Subcutaneous abdominal adipose tissue (tissue), 5 donors: Measurements from ENCODE around the gene HEATR9.

Source experiments
- H3K27ac ChIP-seq: one replicate; pipeline ENCODE4 v1.7.0; 2013; ENCODE audit warnings: low read depth, mild to moderate bottlenecking, inconsistent platforms, low read length, moderate library complexity
- H3K27me3 ChIP-seq, 5 donors: one replicate each; pipeline ENCODE4 v1.7.0; 2013; ENCODE audit warnings: low read length in 5 of 5, inconsistent platforms in 1 of 5; ENCODE audit not compliant: control insufficient read depth in 5 of 5, insufficient read depth in 4 of 5
- H3K36me3 ChIP-seq, 5 donors: one replicate each; pipeline ENCODE4 v1.7.0; 2013; ENCODE audit warnings: low read length in 5 of 5; ENCODE audit not compliant: control insufficient read depth in 5 of 5, insufficient read depth in 5 of 5
- H3K4me1 ChIP-seq, 5 donors: one replicate each; pipeline ENCODE4 v1.7.0; 2013; ENCODE audit warnings: low read length in 5 of 5, mild to moderate bottlenecking in 3 of 5, moderate library complexity in 1 of 5; ENCODE audit not compliant: control insufficient read depth in 5 of 5, insufficient read depth in 5 of 5
- H3K4me3 ChIP-seq, 5 donors: one replicate each; pipeline ENCODE4 v1.7.0; 2013; ENCODE audit warnings: low read length in 5 of 5, low read depth in 1 of 5
- H3K9ac ChIP-seq, 5 donors: one replicate each; pipeline ENCODE4 v1.7.0; 2013; ENCODE audit warnings: low read length in 5 of 5, mild to moderate bottlenecking in 4 of 5, moderate library complexity in 3 of 5
- H3K9me3 ChIP-seq, 5 donors: one replicate each; pipeline ENCODE4 v1.7.0; 2013; ENCODE audit warnings: low read length in 5 of 5; ENCODE audit not compliant: control insufficient read depth in 5 of 5
- donor health status: healthy.
- donor health status: healthy.
- donor health status: healthy.
- donor health status: healthy.
- donor health status: healthy.

Gene HEATR9

GRCh38 chr17:35895636-35896587, 27.2 kb upstream of the HEATR9 start:
- Histone ChIP-seq H3K36me3 (no peaks in the 10 kb centered on the region), H3K27ac (no peak overlapping the region), H3K9ac (no peak overlapping the region), H3K4me3 (no peak overlapping the region), H3K27me3 (peaks cover 0 to 9% (median 5%) of the 10 kb centered on the region in 5 donors), H3K9me3 (no peaks in the 10 kb centered on the region), H3K4me1 (peaks cover 0 to 12% (median 8%) of the 10 kb centered on the region in 5 donors)

- H3K36me3 ChIP-seq, result no peaks in the 10 kb centered on the region
- no peak overlapping the region for H3K27ac ChIP-seq
- peaks cover 0 to 4% (median 0%) of the 10 kb centered on the region in 5 donors for H3K27me3 ChIP-seq
- H3K4me1 ChIP-seq, result peaks cover 0 to 19% (median 8%) of the 10 kb centered on the region in 5 donors
- H3K9ac ChIP-seq, result no peak overlapping the region
- no peaks in the 10 kb centered on the region for H3K9me3 ChIP-seq
- no peak overlapping the region for H3K4me3 ChIP-seq
Measured at GRCh38 chr17:35894206-35894605, 25.5 kb upstream of the HEATR9 start.

- no peak overlapping the region for H3K9ac ChIP-seq
- no peak overlapping the region for H3K27ac ChIP-seq
- peaks cover 0 to 19% (median 8%) of the 10 kb centered on the region in 5 donors for H3K4me1 ChIP-seq
- no peaks in the 10 kb centered on the region for H3K36me3 ChIP-seq
- H3K4me3 ChIP-seq, result no peak overlapping the region
- H3K9me3 ChIP-seq, result no peaks in the 10 kb centered on the region
- peaks cover 0 to 4% (median 0%) of the 10 kb centered on the region in 5 donors for H3K27me3 ChIP-seq
Measured at GRCh38 chr17:35893751-35894150, 25.1 kb upstream of the HEATR9 start.

- no peak overlapping the region for H3K9ac ChIP-seq
- H3K4me3 ChIP-seq, result no peak overlapping the region
- H3K9me3 ChIP-seq, result no peaks in the 10 kb centered on the region
- H3K27me3 ChIP-seq, result peaks cover 0 to 4% (median 0%) of the 10 kb centered on the region in 5 donors
- H3K27ac ChIP-seq, result no peak overlapping the region
- peaks cover 0 to 19% (median 8%) of the 10 kb centered on the region in 5 donors for H3K4me1 ChIP-seq
- H3K36me3 ChIP-seq, result no peaks in the 10 kb centered on the region
Measured at GRCh38 chr17:35892091-35893035, 23.7 kb upstream of the HEATR9 start.

GRCh38 chr17:35891269-35891668, 22.6 kb upstream of the HEATR9 start:
- Histone ChIP-seq H3K4me3 (no peak overlapping the region), H3K4me1 (peaks cover 0 to 19% (median 8%) of the 10 kb centered on the region in 5 donors), H3K9me3 (no peaks in the 10 kb centered on the region), H3K27ac (no peak overlapping the region), H3K27me3 (peaks cover 0 to 3% (median 0%) of the 10 kb centered on the region in 5 donors), H3K36me3 (no peaks in the 10 kb centered on the region), H3K9ac (no peak overlapping the region)

- Histone ChIP-seq H3K27ac (no peak overlapping the region), H3K4me3 (no peak overlapping the region), H3K9ac (no peak overlapping the region), H3K9me3 (no peaks in the 10 kb centered on the region), H3K36me3 (no peaks in the 10 kb centered on the region), H3K4me1 (peaks cover 0 to 19% (median 8%) of the 10 kb centered on the region in 5 donors), H3K27me3 (no peaks in the 10 kb centered on the region)
Measured at GRCh38 chr17:35890774-35891155, 22.1 kb upstream of the HEATR9 start.

- Histone ChIP-seq H3K36me3 (no peaks in the 10 kb centered on the region), H3K4me1 (peaks cover 0 to 19% (median 8%) of the 10 kb centered on the region in 5 donors), H3K9ac (no peak overlapping the region), H3K9me3 (no peaks in the 10 kb centered on the region), H3K4me3 (no peak overlapping the region), H3K27ac (no peak overlapping the region), H3K27me3 (no peaks in the 10 kb centered on the region)
Measured at GRCh38 chr17:35889818-35890773, 21.4 kb upstream of the HEATR9 start.

GRCh38 chr17:35889241-35889640, 20.6 kb upstream of the HEATR9 start:
- Histone ChIP-seq H3K9me3 (no peaks in the 10 kb centered on the region), H3K36me3 (no peaks in the 10 kb centered on the region), H3K4me1 (peaks cover 0 to 19% (median 8%) of the 10 kb centered on the region in 5 donors), H3K4me3 (no peak overlapping the region), H3K27me3 (no peaks in the 10 kb centered on the region), H3K27ac (no peak overlapping the region), H3K9ac (no peak overlapping the region)
